Gastroesophageal sphincter (tissue), 4 donors: Measurements from ENCODE around the gene PREX1. TPM values are rescaled to one million over a fixed set of nuclear protein-coding genes. Genes with fewer than 3 reads are reported as not detected.
"Not testable (repeated sequence)": the region's sequence is repeated elsewhere in the genome, so short reads cannot be mapped to it uniquely, and the experiment has no call there.

ENCODE experiments used
- ATAC-seq: fragments of 150-250 bp; one replicate; pipeline ENCODE4 v1.9.1; 2016; ENCODE audit warnings: mild to moderate bottlenecking, moderate library complexity
- H3K27ac ChIP-seq, 4 donors: fragments of 200-600 bp; sonication (generic) in 3 of 4; 1 replicate in 3 of 4; 2 replicates in 1 of 4; pipeline ENCODE4 v1.5.1; 2016 to 2019
- H3K27me3 ChIP-seq: fragments of 200-600 bp; sonication (generic); one replicate; pipeline ENCODE4 v1.5.1; 2019
- H3K36me3 ChIP-seq, 2 donors: fragments of 200-600 bp; sonication (generic); one replicate each; pipeline ENCODE4 v1.5.1; 2019; ENCODE audit warnings: control low read depth in 1 of 2
- H3K4me1 ChIP-seq, 3 donors: fragments of 200-600 bp; sonication (generic); 1 replicate in 2 of 3; 2 replicates in 1 of 3; pipeline ENCODE4 v1.5.1; 2016 to 2019; ENCODE audit warnings: control low read depth in 2 of 3
- H3K4me3 ChIP-seq, 2 donors: fragments of 200-600 bp; sonication (generic); one replicate each; pipeline ENCODE4 v1.5.1; 2019; ENCODE audit warnings: mild to moderate bottlenecking in 1 of 2, moderate library complexity in 1 of 2
- H3K9me3 ChIP-seq, 3 donors: fragments of 200-600 bp; sonication (generic); one replicate each; pipeline ENCODE4 v1.5.1; 2017 to 2019; ENCODE audit warnings: control low read depth in 2 of 3
- EP300 ChIP-seq: sonication (generic); formaldehyde crosslinking; IDR thresholded peaks from one replicate; pipeline ENCODE4 v1.6.1; 2017; ENCODE audit warnings: antibody characterized with exemption, mild to moderate bottlenecking
- POLR2A ChIP-seq, 2 donors: fragments of 450-650 bp; IDR thresholded peaks; one replicate each; pipeline ENCODE4 v1.6.1; 2017; ENCODE audit warnings: antibody characterized with exemption in 2 of 2, mild to moderate bottlenecking in 2 of 2, moderate library complexity in 1 of 2
- POLR2AphosphoS5 ChIP-seq: sonication (generic); formaldehyde crosslinking; IDR thresholded peaks from one replicate; pipeline ENCODE4 v1.6.1; 2017; ENCODE audit warnings: antibody characterized with exemption
- WGBS, 2 donors: methylation state at CpG; one replicate each; pipeline ENCODE4 v1.1.5; 2018; ENCODE audit warnings: low coverage in 1 of 2; 5-methylcytosine and 5-hydroxymethylcytosine counted together
- total RNA-seq, 4 donors: library from RNA; depleted of rRNA; stranded (reverse); fragments of >200 nt; gene quantifications; one replicate each; pipeline ENCODE4 v1.1.0, GENCODE V29; 2016
- TF ChIP-seq, protein P1 (sequence below), 4 experiments: fragments of 200-600 bp in 2 of 4; fragments of 450-650 bp in 2 of 4; sonication (generic) in 1 of 4; IDR thresholded peaks; one replicate each; pipeline ENCODE4 v1.5.1; 2017 to 2019; ENCODE audit warnings: antibody characterized with exemption in 4 of 4, mild to moderate bottlenecking in 2 of 4, moderate library complexity in 2 of 4

Gene PREX1
- total RNA-seq, 4 donors from 2014 or later: 16.3 to 35.7 (median 20.0) TPM

DNA sequence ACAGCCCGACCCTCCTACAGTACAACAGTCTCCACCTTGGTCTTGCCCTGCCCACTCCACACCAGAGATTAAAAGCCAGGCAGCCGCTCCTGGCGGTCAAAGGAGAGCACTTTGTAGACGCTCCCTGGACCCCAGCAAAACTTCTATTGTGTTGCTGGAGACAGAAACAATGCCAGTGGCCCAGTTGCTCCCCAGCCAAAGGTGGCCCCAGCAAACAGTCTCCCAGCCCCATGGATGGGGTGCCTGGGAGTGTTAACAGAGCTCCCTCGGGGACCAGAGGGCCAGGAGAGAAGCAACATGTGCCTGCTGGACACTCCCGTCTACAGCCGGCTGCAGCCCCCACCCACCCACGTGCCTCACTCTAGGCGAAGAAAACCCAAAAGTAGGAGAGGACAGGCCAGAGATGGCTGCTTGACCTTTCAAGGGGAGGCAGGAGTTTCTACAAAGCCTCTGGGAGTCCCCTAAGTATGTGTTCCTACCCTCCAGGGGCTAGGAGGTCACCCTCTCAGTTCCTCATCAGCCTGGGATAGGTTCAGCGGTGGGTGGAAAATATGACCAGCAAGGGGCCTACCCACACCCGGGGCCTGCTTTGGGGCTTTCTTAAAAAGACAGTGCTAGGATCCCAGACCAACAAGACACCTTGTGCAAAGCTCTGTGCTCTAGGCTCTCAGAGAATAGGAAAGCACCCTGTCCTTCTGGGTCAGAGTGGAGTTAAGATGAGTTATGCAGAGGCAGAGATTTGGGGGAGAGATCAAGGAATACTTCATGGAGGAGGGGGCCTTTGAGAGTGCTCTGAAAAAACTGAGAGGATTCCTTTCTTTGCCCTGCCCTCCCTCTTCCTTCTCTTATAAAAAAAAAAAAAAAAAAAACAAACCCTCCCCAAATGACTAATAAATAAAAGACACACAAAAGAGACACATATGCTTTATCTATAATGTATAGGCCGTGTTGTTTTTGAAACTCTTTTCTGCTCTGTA is 19.0 kb upstream of the PREX1 start:
- H3K27ac ChIP-seq: no peak overlapping the region
- 40 to 64% methylated on average over 3 to 4 of the region's 12 CpGs for WGBS, 2 donors
- H3K9me3 ChIP-seq: no peaks in the 10 kb centered on the region
- no peak for TF ChIP-seq EP300
- TF ChIP-seq POLR2A (IDR thresholded peaks at IDR 0.05): no peak
- no peak for TF ChIP-seq POLR2AphosphoS5
- TF ChIP-seq, protein P1, sequence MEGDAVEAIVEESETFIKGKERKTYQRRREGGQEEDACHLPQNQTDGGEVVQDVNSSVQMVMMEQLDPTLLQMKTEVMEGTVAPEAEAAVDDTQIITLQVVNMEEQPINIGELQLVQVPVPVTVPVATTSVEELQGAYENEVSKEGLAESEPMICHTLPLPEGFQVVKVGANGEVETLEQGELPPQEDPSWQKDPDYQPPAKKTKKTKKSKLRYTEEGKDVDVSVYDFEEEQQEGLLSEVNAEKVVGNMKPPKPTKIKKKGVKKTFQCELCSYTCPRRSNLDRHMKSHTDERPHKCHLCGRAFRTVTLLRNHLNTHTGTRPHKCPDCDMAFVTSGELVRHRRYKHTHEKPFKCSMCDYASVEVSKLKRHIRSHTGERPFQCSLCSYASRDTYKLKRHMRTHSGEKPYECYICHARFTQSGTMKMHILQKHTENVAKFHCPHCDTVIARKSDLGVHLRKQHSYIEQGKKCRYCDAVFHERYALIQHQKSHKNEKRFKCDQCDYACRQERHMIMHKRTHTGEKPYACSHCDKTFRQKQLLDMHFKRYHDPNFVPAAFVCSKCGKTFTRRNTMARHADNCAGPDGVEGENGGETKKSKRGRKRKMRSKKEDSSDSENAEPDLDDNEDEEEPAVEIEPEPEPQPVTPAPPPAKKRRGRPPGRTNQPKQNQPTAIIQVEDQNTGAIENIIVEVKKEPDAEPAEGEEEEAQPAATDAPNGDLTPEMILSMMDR (IDR thresholded peaks at IDR 0.05): no peak
- no peaks in the 10 kb centered on the region for H3K4me1 ChIP-seq
- no peak for ATAC-seq
- no peaks in the 10 kb centered on the region for H3K27me3 ChIP-seq
- no peak overlapping the region for H3K4me3 ChIP-seq
- H3K36me3 ChIP-seq: no peaks in the 10 kb centered on the region

DNA sequence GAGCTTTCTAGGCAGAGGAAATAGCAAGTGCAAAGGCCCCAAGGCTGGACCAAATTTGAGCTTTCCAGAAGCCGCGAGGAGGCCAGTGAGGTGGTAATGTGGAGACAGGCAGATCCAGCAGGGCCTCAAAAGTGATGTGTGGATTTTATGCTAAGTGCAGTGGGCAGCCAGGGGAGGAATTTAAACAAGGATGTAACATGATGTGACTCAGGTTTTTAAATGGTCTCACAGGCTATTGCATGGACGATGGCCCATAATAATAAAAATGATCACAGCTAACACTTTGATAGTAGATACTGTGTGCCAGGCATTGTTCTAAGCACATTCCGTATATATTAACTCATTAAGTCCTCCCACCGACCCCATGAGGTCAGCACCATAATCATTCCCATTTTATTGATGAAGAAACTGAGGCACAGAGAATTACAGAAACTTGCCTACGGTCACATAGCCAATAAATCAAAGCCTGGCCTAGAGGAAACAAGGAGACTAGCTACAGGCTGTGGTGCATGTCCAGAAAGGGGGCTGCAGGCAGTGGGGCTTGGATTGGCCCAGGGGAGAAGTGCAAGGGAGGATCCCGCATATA is 18.0 kb upstream of the PREX1 start:
- H3K27ac ChIP-seq: no peak overlapping the region
- WGBS, 2 donors: 80 to 82% methylated on average over 6 to 7 of the region's 7 CpGs
- no peak for ATAC-seq
- no peaks in the 10 kb centered on the region for H3K4me1 ChIP-seq
- H3K36me3 ChIP-seq: no peaks in the 10 kb centered on the region
- no peaks in the 10 kb centered on the region for H3K9me3 ChIP-seq
- TF ChIP-seq, protein P1 (IDR thresholded peaks at IDR 0.05): no peak
- TF ChIP-seq EP300 (no peak), POLR2A (IDR thresholded peaks at IDR 0.05) (no peak), POLR2AphosphoS5 (no peak)
- H3K4me3 ChIP-seq: no peak overlapping the region
- no peaks in the 10 kb centered on the region for H3K27me3 ChIP-seq

DNA sequence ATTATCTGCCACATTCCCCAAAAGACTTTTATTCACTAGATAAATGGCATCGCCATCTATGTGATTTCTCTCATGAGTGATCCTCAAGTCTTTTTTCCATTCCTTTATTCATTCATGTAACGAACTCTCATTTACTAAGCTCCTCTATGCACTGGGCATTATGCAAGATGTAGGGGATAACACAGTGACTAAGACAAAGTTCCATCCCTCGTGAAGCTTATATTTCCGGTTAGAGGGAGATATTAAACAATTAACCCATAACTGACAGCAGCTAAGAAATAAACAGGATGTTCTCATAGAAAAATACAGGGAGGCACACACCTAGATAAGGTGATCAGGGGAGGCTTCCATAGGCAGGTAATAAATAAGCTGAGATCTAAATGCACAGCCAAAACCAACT is 17.2 kb upstream of the PREX1 start:
- H3K36me3 ChIP-seq: no peaks in the 10 kb centered on the region
- H3K27me3 ChIP-seq: no peaks in the 10 kb centered on the region
- no peak overlapping the region for H3K27ac ChIP-seq
- H3K4me1 ChIP-seq: no peaks in the 10 kb centered on the region
- WGBS, 2 donors: 52 to 58% methylated on average over 2 to 4 of the region's 4 CpGs
- no peaks in the 10 kb centered on the region for H3K9me3 ChIP-seq
- TF ChIP-seq POLR2A (IDR thresholded peaks at IDR 0.05) (no peak), POLR2AphosphoS5 (no peak), EP300 (no peak)
- TF ChIP-seq, protein P1 (IDR thresholded peaks at IDR 0.05): no peak
- ATAC-seq: no peak
- no peak overlapping the region for H3K4me3 ChIP-seq

DNA sequence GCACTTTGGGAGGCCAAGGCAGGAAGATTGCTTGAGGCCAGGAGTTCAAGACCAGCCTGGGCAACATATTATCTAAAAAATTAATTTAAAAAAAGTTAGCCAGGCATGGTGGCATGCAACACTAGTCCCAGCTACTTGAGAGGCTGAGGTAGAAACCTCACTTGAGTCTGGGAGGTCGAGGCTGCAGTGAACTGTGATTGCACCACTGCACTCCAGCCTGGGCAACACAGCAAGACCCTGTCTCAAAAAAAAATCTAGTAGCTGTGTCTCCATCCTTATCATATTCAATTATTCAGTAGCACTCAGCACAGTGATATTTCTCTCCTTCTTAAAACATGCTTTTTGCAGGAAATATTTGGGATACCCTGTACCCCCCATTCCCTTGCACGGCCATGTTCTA is 16.1 kb upstream of the PREX1 start:
- H3K27me3 ChIP-seq, H3K27ac ChIP-seq, H3K4me3 ChIP-seq, H3K36me3 ChIP-seq, ATAC-seq, H3K9me3 ChIP-seq, H3K4me1 ChIP-seq: not testable (repeated sequence)
- WGBS, 2 donors: 41 to 100% methylated on average over 1 to 2 of the region's 2 CpGs

DNA sequence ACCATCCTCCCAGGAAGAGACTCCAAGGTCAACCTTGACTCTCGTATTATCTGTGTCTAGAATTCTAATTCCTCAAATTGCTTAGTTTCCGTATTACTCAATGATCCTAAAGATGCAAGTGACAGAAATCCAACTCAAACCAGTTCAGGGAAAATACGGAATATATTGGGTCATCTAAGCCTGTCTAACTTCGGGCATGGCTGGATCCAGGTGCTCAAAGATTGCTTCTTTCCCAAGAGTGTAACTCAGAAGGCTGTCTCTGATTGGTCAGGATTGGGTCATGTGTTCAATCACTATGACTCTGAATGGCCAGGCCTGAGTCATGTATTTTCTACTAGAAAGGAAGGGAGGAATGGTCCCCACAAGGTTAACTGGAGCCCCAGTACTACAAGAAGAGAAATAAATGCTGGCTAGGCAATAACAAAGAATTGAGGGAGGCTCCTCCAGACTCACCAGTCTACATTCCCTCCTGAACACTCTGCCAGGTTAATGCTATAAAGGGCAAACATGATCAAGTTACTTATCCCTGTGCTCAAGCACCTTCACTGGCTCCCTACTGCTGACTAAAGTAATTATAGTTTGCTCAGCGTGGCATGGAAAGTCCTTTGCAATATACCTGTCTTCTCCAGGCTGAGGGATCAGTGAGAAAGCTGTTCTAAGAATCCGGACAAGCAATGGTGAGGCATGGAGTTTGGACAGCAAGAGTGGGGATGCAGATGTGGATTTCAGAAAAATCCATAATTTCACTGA is 15.4 kb upstream of the PREX1 start:
- H3K4me3 ChIP-seq: no peak overlapping the region
- no peaks in the 10 kb centered on the region for H3K4me1 ChIP-seq
- WGBS, 2 donors: 78 to 95% methylated on average over 4 to 6 of the region's 6 CpGs
- no peaks in the 10 kb centered on the region for H3K36me3 ChIP-seq
- H3K27me3 ChIP-seq: no peaks in the 10 kb centered on the region
- H3K9me3 ChIP-seq: no peaks in the 10 kb centered on the region
- H3K27ac ChIP-seq: no peak overlapping the region
- no peak for TF ChIP-seq EP300
- TF ChIP-seq, protein P1 (IDR thresholded peaks at IDR 0.05): no peak
- TF ChIP-seq POLR2AphosphoS5: no peak
- TF ChIP-seq POLR2A (IDR thresholded peaks at IDR 0.05): no peak
- ATAC-seq: no peak
